HG02588 (cell line): ENCODE data around the gene TMEM131.
A peak's percentile ranks its signal among the peaks of the same experiment; 100 is the strongest.
"Not testable (repeated sequence)": the region's sequence is repeated elsewhere in the genome, so short reads cannot be mapped to it uniquely, and the experiment has no call there.

Source experiments
- ATAC-seq: cut with Tn5 transposase; IDR thresholded peaks from one replicate; pipeline ENCODE4 v1.9.1; 2021; ENCODE audit warnings: mild to moderate bottlenecking, moderate library complexity; ENCODE audit not compliant: unreplicated experiment

The TMEM131 gene

GRCh38 chr2:98025481-98026037 lies 29.8 kb upstream of the TMEM131 start:
- no peak for ATAC-seq

GRCh38 chr2:98022067-98022466 lies 26.3 kb upstream of the TMEM131 start:
- ATAC-seq: not testable (repeated sequence)

GRCh38 chr2:98020992-98021713 lies 25.4 kb upstream of the TMEM131 start:
- no peak for ATAC-seq

- ATAC-seq: no peak
These were observed 24.8 kb upstream of the TMEM131 start for GRCh38 chr2:98020516-98020915.

GRCh38 chr2:98016908-98017670 lies 21.3 kb upstream of the TMEM131 start:
- no peak for ATAC-seq

- no peak for ATAC-seq
These were observed 19.9 kb upstream of the TMEM131 start for GRCh38 chr2:98015671-98016070.

GRCh38 chr2:98014379-98014778 lies 18.6 kb upstream of the TMEM131 start:
- no peak for ATAC-seq

GRCh38 chr2:98013407-98014042 lies 17.8 kb upstream of the TMEM131 start:
- no peak for ATAC-seq

- peak; percentile 72 for ATAC-seq
These were observed 16.8 kb upstream of the TMEM131 start for GRCh38 chr2:98012561-98012991.

- ATAC-seq: no peak
These were observed 14.4 kb upstream of the TMEM131 start for GRCh38 chr2:98009887-98010760.

- ATAC-seq: no peak
These were observed 12.7 kb upstream of the TMEM131 start for GRCh38 chr2:98008415-98008814.

- ATAC-seq: no peak
These were observed 10.6 kb upstream of the TMEM131 start for GRCh38 chr2:98006378-98006777.

GRCh38 chr2:98004613-98005012 lies 8.9 kb upstream of the TMEM131 start:
- ATAC-seq: no peak

- ATAC-seq: no peak
These were observed 8.3 kb upstream of the TMEM131 start for GRCh38 chr2:98004047-98004446.

GRCh38 chr2:97999536-97999935 lies 3.8 kb upstream of the TMEM131 start:
- ATAC-seq: no peak

GRCh38 chr2:97998431-97999005 lies 2.8 kb upstream of the TMEM131 start:
- ATAC-seq: no peak

GRCh38 chr2:97997784-97998392 lies 2.1 kb upstream of the TMEM131 start:
- no peak for ATAC-seq

GRCh38 chr2:97996679-97997078 lies 931 bp upstream of the TMEM131 start:
- no peak for ATAC-seq

- ATAC-seq: peak; percentile 33
These were observed 568 bp downstream of the TMEM131 start for GRCh38 chr2:97995026-97995733.
